Ammon's horn (tissue), 1 donor: ENCODE results near the gene MLLT3.

Source experiments
- DNase-seq: peaks from one replicate; pipeline ENCODE4 v3.0.0-alpha.2; 2016; ENCODE audit warnings: low spot score

The MLLT3 gene

DNA sequence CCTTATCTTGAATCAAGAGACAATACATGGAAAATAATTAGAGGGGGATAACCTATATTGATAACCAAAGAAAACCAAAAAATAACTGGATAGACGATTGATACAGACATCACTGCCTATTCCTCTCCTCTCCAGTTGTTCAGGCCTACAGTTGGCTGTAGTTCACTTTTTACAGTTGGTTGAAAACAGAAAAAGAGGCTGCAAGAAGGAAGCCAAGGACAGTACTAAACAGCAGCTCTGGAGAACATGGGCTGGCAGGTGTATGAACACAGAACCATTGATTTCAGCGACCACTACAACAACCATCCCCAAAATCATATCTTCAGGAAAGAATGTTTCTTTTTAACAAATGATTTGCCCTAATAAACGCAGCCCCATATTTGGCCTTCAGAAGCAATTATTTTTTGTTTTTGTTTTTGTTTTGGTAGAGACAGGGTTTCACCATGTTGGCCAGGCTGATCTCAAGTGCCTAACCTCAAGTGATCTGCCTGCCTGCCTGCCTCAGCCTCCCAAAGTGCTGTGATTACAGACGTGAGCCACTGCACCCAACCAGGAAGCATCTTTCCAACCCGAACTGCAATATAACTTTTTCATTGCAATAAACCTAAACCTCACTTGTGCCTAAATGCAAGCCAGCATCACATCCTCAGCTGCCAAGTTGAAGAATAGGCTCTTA lies 64.3 kb downstream of the MLLT3 start:
- no peak for DNase-seq

DNA sequence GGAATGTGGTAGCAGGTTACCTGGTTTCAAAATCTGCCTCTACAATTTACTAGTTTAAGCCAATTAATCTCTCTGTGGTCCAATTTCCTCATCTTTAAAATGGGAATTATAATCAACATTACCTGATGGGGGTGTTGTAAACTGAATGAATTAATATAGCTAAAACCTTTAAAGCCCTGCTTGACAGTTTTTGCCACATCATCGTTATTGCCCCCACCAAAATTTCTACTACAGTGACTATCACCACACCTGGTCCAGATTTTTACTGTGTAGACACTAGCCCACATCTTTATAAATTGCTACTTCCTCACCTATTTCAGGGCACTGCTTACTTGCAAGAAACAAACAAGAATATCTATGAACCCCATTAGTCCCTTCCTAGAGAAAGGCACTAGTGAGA lies 65.0 kb downstream of the MLLT3 start:
- DNase-seq: no peak

DNA sequence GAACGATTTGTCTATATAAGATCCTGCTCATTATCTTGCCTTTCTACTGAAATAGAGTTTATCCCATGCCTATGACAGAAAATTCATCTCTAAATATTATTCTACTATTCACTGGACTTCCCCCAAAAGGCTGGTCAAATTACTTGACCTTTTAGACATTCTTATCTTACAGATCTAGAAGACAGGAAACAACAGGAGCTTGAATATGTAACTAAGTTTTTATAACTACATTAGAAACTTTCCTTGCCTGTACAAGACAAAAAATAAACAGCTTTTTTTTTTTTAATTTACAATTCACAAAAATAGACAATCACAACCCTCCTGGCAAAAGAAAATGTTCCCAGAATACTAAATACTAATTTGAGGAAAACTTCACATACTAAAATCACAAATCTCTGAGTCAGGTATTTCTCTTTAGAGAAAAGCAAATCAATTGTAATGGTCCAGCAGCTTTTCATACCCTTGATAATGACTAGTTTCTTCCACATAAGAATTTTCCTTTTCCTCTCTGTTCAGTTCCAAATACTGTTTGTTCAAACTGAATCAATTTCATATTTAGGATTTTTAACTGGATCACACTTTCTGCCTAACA lies 68.6 kb downstream of the MLLT3 start:
- no peak for DNase-seq

DNA sequence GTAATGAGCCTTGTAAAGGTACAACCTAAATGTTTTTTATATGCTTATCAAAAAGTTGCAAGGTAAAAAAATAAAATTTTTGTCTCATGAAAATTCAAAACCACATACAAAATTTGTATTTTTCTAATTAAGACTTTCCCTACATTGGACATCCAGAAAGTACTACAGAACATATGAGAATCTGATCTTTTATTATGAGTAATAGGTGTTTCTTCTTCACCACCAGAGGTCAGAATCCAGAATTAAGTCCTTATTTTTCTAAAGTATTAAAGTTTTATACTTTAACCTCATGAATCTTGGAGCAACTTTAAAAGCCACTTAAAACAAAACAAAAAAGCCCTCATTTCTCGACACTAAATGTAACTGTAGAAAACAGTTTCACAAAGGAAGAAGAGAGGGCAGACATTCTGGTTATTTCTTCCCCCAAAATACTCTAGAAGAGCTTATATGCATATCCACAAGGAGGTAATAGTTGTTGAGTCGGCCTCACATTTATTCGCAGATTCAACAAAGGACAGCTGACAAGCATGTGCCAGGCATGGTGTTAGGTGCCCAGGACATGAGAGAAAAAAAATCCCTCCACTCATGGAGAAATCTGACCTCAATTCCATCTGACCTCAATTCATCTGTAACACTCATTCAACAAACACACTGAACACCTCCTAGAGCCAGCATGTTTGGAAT lies 69.3 kb downstream of the MLLT3 start:
- DNase-seq: no peak

DNA sequence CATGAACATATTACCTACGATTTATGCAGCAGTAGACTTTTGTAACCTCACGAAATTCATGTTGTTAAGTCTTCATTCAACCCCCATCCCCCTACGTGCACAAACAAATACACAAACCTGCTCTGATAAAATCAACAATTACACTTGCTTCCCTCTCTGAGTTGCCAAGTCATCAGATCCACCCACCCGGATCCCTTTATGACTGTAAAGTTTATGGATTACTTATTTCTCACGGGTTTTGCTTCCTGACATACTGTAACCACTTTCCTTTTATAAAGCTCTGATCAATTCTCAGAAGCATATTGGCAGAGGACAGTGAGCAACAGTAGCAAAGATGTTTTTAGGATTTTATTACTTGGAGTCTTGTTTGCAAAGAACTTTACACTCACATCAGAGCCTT lies 70.5 kb downstream of the MLLT3 start:
- no peak for DNase-seq

DNA sequence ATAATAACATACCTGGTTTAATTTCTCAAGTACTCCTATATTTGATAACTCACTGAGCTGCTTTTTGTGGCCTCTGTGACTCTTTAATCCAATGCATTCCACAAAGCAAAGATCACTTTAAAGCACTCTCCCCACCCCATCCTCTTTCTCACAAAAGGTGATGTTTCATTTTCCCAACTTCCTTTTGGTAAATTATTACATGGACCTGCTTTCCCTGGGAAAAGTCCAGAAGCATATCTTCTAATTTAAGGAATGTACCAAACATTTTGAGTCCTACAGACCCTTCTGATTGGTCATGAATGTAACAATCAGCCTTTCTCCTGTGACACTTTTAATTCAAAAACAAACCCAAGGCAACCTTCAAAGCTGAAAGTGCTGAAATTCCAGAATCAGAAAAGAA lies 71.1 kb downstream of the MLLT3 start:
- DNase-seq: no peak

DNA sequence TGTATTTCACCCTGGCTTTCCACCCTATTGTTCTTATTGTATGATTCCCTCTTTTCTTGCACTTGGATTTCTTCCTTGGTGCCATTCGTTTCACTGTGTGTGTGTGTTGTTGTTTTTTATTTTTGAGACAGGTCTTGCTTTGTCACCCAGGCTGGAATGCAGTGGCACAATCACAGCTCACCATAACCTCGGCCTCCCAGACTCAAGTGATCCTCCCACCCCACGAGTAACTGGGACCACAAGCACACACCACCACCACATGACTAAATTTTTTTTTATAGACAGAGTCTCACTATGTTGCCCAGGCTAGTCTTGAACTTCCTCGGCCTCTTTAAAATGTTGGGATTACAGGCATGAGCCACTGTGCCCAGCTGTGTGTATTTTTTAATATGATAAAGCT lies 72.0 kb downstream of the MLLT3 start:
- DNase-seq: no peak

DNA sequence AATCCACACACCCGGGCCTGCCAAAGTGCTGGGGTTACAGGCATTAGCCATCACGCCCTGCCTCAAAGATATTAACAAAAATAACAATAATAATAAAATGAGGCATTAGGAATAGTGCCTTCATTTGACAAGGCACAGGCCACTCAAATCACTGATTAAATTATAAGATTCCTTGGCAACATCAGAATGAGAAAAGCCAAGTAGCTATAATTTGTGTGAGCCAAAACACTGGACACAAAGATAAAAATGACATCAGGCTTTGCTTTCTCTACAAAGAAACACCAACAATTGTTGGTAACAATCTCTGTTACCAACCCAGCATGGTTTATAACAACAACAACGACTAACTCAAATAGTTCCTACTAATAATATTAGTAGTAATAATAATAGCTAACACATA lies 73.2 kb downstream of the MLLT3 start:
- no peak for DNase-seq

DNA sequence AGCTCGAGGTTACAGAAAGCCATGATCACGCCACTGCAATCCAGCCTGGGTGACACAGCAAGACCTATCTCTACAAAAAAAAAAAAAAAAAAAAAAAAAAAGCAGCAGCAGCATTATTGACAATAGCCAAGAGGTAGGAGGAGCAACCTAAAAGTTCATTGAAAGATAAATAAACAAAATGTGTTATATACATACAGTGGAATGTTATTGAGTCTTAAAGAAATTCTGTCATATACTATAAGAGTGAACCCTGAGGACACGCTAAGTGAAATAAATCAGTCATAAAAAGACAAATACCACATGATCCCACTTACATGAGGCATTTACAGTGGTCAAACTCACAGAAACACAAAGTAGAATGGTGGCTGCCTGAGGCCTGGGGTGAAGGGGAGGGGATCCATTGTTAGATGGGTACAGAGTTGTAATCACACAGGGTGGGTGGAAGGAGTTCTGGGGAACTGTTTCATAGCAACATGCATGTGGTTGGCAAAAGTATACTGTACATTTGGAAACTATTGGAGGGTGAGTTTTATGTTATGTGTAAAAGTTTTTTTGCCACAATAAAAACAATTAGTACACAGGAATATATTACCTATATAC lies 77.2 kb downstream of the MLLT3 start:
- DNase-seq: no peak

DNA sequence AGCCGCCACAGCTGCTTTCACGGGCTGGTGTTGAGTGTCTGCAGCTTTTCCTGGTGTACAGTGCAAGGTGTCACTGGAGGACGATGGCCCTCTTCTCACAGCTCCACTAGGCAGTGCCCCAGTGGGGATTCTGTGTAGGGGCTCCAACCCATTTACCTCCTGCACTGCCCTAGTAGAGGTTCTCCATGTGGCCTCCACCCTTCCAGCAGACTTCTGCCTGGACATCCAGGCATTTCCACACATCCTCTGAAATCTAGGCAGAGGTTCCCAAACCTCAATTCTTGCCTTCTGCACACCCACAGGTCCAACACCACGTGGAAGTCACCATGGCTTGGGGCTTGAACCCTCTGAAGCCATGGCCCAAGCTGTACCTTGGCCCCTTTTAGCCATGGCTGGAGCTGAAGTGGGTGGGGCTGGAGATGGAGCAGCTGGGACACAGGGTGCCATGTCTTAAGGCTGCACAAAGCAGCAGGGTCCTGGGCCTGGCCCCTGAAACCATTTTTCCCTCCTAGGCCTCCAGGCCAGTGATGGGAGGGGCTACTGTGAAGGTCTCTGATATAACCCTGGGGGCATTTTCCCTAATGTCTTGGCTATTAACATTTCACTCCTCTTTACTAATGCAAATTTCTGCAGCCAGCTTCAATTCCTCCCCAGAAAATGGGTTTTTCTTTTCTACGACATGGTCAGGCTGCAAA lies 82.0 kb downstream of the MLLT3 start:
- no peak for DNase-seq

DNA sequence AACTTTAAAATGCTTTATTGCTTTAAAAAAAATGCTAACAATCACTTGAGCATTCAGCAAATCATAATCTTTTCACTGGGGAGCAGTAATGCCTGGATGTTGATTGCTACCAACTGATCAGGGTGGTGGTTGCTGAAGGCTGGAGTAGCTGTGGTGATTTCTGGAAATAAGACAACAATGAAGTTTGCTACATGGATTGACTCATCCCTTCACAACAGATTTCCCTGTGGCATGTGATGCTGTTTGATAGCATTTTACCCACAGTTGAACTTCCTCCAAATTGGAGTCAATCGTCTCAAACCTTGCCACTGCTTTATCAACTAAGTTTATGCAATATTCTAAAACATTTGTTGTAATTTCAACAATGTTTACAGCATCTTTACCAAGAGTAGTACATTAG lies 83.3 kb downstream of the MLLT3 start:
- DNase-seq: no peak

DNA sequence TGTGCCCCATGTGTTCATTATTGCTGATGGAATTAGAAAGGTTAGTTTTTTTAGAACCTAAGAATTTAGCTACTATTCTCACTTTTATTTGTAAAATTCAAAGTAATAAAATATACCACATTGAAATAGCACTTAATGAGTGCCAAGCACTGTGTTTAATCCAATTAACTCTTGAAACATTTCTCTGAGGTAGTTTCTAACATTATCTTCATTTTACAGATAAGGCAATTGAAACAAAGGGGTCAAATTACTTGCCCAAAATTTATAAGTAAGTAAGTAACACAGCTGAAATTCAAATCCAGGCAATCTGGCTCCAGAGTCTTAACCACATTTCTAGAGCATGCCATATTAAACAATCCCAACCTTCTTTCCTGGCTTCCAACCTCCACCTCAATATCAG lies 84.2 kb downstream of the MLLT3 start:
- DNase-seq: no peak

DNA sequence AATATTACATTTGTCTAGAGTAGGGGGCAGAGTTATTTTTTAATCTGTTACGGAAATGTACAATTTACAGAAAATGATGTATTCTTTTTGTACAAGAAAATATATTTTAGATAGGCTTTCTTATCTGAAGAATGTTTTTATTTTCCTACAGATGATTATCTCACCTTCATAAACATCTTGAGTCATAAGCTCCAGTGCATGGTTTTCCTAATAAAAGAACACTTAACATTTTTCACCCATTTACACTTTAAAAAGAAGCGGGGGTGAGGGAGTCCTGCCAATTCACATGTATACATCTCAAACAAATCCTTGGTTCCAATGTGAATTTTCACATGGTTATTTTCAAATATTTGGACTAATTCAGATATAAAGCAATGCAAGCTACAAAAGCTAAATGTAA lies 85.0 kb downstream of the MLLT3 start:
- DNase-seq: no peak

DNA sequence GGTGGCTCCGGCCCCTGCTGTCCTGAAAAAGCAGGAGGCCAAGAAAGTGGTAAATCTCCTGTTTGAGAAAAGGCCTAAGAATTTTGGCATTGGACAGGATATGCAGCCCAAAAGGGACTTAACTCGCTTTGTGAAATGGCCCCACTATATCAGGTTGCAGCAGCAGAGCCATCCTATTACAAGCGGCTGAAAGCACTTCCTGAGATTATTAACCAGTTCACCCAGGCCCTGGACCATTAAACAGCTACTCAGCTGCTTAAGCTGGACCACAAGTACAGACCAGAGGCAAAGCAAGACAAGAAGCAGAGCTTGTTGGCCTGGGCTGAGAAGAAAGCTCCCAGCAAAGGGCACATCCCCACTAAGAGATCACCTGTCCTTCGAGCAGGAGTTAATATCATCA lies 89.7 kb downstream of the MLLT3 start:
- no peak for DNase-seq

DNA sequence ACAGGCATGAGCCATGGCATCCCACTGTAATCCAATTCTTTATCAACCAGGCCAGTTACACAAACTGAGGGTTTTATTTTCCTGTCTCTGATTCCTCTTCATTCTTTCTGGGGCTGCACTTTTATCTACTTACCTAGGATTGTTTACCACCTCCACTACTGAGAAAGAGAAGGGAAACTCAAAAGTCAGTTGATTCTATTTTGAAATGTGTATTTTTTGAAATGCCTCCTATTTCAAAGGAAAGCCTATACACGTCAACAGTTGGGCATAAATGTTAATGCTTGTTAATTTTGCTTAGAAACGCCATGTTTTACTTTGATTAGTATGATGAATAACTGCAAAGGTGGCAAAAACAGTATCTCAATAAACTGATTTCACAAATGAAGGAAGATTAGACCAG lies 92.5 kb downstream of the MLLT3 start:
- DNase-seq: no peak

DNA sequence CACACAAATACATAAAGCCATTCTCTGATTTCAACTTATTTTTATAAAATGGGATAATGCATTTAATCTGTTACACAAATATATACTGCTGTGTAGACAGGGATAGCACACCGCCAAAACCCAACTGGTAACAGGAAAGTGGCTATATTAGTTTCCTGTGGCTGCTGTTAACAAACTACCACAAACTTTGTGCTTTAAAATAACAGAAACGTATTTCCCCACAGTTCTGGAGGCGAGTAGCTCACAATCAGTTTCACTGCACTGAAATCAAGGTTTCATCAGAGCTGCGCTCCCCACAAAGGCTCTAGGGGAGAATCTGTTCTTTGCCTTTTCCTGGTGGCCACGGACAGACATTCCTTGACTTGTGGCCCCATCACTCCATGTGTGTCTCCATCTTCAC lies 94.0 kb downstream of the MLLT3 start:
- no peak for DNase-seq

DNA sequence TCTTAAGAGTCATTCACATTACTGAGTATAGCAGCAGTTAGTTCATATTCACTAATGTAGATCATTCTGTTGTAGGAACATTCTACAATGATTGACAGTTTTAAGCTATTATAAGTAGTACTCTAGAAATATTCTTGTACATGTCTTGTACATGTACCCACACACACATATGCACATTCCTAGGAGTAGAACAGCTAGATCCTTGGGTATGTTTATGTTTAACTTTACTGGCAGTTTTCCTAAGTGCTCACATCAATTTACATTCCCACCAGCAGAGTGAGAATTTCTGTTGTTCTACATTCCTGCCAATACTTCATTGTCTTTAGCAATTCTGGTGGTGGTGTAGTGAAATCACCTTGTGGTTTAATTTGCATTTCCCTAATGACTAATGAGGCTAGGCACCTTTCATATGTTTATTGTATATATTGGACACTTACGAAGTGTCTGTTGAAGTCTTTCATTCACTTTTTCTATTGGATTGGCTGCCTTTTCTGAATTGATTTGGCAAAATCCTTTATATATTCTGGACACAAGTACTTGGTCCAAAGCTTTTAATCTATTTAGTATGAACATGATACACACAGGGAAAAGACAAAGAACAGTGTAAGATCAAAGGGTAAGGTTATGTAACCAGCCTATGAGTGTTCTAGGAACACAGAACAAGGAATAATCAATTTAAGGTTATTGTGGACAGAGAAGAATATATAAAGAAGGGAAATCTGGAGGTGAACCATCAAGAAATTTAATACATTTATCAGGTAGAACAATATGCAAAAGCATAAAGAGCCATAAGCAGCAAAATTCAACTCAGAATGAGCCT lies 95.6 kb downstream of the MLLT3 start:
- no peak for DNase-seq

DNA sequence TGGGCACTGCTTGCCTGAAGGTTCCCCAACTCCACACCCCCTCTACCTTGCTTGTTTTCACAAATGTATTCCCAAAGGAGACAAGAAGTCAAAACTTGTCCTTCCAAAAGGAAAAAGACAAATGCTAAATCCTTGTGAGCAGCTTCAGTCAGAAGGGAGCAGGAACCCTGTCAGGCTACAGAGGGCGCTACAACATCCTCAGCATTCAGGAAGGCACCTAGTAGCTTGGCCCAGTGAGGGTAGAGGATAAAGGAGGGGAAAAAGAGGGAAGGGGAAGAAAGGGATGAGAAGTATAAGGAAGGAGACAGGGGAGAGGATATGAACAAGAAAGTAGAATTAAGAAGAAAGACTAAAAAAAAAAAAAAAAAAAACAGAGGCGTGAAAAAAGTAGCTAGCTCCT lies 97.5 kb downstream of the MLLT3 start:
- no peak for DNase-seq

DNA sequence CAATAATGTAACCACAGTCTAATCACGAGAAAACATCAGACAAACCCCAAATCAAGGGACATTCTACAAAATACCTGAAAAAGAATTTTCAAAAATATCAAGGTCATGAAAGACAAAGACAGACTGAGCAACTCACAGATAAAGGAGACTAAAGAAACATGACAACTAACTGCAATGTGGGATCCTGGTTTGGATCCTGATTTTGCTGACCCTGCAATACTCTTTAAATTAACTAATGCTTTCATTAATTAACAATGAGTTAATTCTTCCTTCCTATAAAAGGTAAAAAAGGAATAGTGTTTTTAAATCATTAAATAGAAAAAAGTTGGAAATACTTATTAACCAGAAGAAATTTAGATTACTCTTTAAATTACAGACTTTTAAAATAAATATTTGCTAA lies 103.6 kb downstream of the MLLT3 start:
- no peak for DNase-seq

DNA sequence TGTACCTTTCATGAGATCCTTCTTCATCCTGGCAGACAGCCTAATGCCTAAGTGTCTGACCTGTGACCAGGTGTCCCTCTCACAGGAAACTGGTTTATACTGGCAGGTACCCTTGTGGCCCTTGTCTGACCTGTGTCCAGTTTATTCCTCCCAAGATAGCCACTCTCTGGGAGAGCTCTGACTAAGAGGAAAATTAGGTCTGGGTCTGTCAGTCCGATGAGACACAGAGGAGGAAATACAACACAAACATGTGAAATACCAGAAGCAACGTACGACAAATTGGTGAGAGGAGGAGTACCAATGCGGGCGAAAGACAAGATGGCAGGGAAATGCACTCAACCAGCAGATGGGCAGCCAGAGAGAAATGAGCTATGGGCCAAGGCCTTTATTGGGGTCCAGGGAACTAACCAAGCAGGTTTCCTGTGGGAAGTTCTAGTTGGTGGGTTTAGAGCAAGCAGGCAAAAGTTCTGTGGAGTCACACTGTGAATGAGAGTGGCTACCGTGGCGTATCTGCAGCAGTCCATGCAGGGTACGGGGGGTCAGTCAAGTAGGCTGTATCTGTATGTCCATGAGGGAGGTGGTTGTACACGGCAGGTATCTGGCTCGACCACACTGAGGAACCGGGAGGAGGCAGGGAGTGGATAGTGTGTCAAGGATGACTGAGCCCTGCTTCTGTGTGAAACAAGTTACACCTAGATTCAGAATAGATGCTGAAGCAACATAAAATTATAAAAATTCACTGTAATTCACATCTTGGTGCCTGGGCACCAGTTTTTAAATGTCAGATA lies 109.0 kb downstream of the MLLT3 start:
- DNase-seq: no peak

DNA sequence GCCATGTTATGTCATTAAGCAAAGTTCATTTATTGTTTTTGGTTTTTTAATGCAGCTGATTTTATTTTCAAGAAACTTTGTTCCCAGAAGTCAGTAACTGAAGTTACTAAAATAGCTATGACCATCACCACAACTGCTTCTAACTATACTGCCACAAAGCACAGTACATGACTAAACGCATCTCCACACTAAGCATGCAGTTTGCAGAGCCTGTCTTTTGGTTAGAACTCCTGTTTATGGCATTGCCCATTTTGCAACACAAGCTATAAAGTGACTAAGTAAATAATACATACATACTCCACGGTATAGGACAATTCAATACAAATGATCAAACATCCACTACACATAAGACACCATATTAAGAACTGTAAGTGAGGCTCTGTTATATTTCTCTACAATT lies 109.7 kb downstream of the MLLT3 start:
- DNase-seq: no peak
